K562 (cell line): ENCODE measurements around the gene PIK3R1. TPM values are rescaled to one million over a fixed set of nuclear protein-coding genes. Genes with fewer than 3 reads are reported as not detected.
A peak's percentile ranks its signal among the peaks of the same experiment; 100 is the strongest.

Source experiments
- ATAC-seq: fragments of 200-7000 bp; cut with Tn5 transposase; 3 replicates; pipeline ENCODE4 v1.9.1; 2020; ENCODE audit warnings: moderate library complexity
- BruUV-seq: library from RNA; stranded (reverse); fragments of 400-500 nt; replicated peaks from 2 replicates; lab custom pipeline; 2021; lab: Mats Ljungman, UMichigan
- CTCF ChIA-PET: fragments of 300-600 bp; formaldehyde crosslinking; extraction: SDS; loops from one replicate; lab custom pipeline; 2021; ENCODE audit warnings: low intra/inter-chr PET ratio; lab: Yijun Ruan, JAX
- POLR2A ChIA-PET: fragments of 300-600, 350-650 bp; sonication (Branson Sonifier 250); formaldehyde crosslinking; extraction: SDS; loops from one replicate; lab custom pipeline; 2021; ENCODE audit warnings: antibody characterized with exemption, inconsistent platforms; lab: Yijun Ruan, JAX
- DNase-seq, 4 experiments: peaks; one replicate each; pipeline versions ENCODE4 v3.0.0 to v3.0.0-alpha.2; 2011 to 2018; ENCODE audit warnings: low spot score in 3 of 4, mixed read lengths in 3 of 4; ENCODE audit errors: extremely low read depth in 1 of 4
- FAIRE-seq: peaks from 2 replicates; lab custom pipeline; 2011; peaks lifted over from hg19 to GRCh38; lab: Jason Lieb, UNC
- H2AFZ ChIP-seq: 2 replicates; pipeline ENCODE4 v1.6.0; 2011; ENCODE audit warnings: low read depth, low read length, control low read depth, inconsistent platforms
- H3K27ac ChIP-seq: fragments of 200-600 bp; 3 replicates; pipeline ENCODE4 v1.8.0; 2011; ENCODE audit warnings: low read depth, mild to moderate bottlenecking, control low read depth, inconsistent platforms, low read length, moderate library complexity, mixed read lengths; ENCODE audit errors: extremely low read depth
- H3K27me3 ChIP-seq, 2 experiments: fragments of 300-600 bp in 1 of 2; 2 replicates in 1 of 2; 3 replicates in 1 of 2; pipeline versions ENCODE4 v1.6.0 to v1.8.0; 2011; ENCODE audit warnings: inconsistent platforms in 2 of 2, low read length in 2 of 2, mild to moderate bottlenecking in 1 of 2, mixed read lengths in 1 of 2, moderate library complexity in 1 of 2; ENCODE audit not compliant: control insufficient read depth in 2 of 2, insufficient read depth in 2 of 2
- H3K36me3 ChIP-seq: fragments of 300-600 bp; 3 replicates; pipeline ENCODE4 v1.8.0; 2011; ENCODE audit warnings: mild to moderate bottlenecking, low read length, inconsistent platforms; ENCODE audit not compliant: control insufficient read depth, insufficient read depth
- H3K4me1 ChIP-seq, 2 experiments: fragments of 200-600 bp in 1 of 2; replicated peaks in 1 of 2; 2 replicates in 1 of 2; 3 replicates in 1 of 2; pipeline versions ENCODE4 v1.5.1 to v1.8.0; 2011; ENCODE audit warnings: inconsistent platforms in 2 of 2, low read length in 2 of 2, mild to moderate bottlenecking in 1 of 2, mixed read lengths in 1 of 2, moderate library complexity in 1 of 2; ENCODE audit not compliant: control insufficient read depth in 2 of 2, insufficient read depth in 2 of 2
- H3K4me2 ChIP-seq: 2 replicates; pipeline ENCODE4 v1.6.1; 2011; ENCODE audit warnings: low read length, control low read depth, inconsistent platforms, mixed read lengths; ENCODE audit not compliant: insufficient read depth
- H3K4me3 ChIP-seq: fragments of 200-600 bp; sonication (generic), shearing (Covaris generic); 2 replicates; pipeline ENCODE4 v1.5.1; 2016; ENCODE audit warnings: control low read depth, inconsistent platforms
- H3K79me2 ChIP-seq: fragments of 200-600 bp; 3 replicates; pipeline ENCODE4 v1.8.0; 2011; ENCODE audit warnings: low read length, inconsistent platforms; ENCODE audit not compliant: control insufficient read depth, insufficient read depth
- H3K9ac ChIP-seq, 2 experiments: 2 replicates each; pipeline versions ENCODE4 v1.6.0 to v1.6.1; 2011; ENCODE audit warnings: low read depth in 2 of 2, low read length in 2 of 2, control low read depth in 1 of 2, inconsistent platforms in 1 of 2, mild to moderate bottlenecking in 1 of 2, mixed read lengths in 1 of 2; ENCODE audit not compliant: insufficient read depth in 1 of 2
- H3K9me1 ChIP-seq: one replicate; pipeline ENCODE4 v1.6.0; 2011; ENCODE audit warnings: inconsistent platforms, mild to moderate bottlenecking, low read length, moderate library complexity; ENCODE audit not compliant: control insufficient read depth, insufficient read depth
- H3K9me3 ChIP-seq: replicated peaks from 2 replicates; pipeline ENCODE4 v1.5.1; 2011; ENCODE audit warnings: low read depth, low read length, inconsistent platforms; ENCODE audit not compliant: control insufficient read depth, insufficient read depth
- H4K20me1 ChIP-seq: replicated peaks from 2 replicates; pipeline ENCODE4 v1.6.1; 2011; ENCODE audit warnings: low read length, inconsistent platforms, mixed read lengths; ENCODE audit not compliant: control insufficient read depth, insufficient read depth
- CHD1 ChIP-seq: fragments of 200-600 bp; sonication (generic); IDR thresholded peaks from one replicate; pipeline ENCODE4 v1.6.1; 2012; ENCODE audit warnings: mild to moderate bottlenecking, moderate library complexity, low read length, inconsistent platforms
- COPS2 ChIP-seq: fragments of 450-650 bp; conservative IDR thresholded peaks from 2 replicates; pipeline ENCODE4 v1.6.1; 2016; ENCODE audit warnings: mild to moderate bottlenecking, moderate library complexity
- CREM ChIP-seq: IDR thresholded peaks from 2 replicates; pipeline ENCODE4 v1.6.1; 2014; ENCODE audit warnings: antibody characterized with exemption, low read depth
- DNMT1 ChIP-seq: fragments of 450-650 bp; IDR thresholded peaks from 2 replicates; pipeline ENCODE4 v1.6.1; 2016; ENCODE audit warnings: antibody characterized with exemption, mild to moderate bottlenecking
- GATAD2B ChIP-seq: fragments of 450-650 bp; IDR thresholded peaks from 2 replicates; pipeline ENCODE4 v1.6.1; 2017; ENCODE audit warnings: mild to moderate bottlenecking, borderline replicate concordance
- HMGXB4 ChIP-seq: sonication (generic); formaldehyde crosslinking; IDR thresholded peaks from 2 replicates; pipeline ENCODE4 v1.8.1; 2023; ENCODE audit warnings: mild to moderate bottlenecking, missing genetic modification reagents
- KDM4B ChIP-seq, 2 experiments: fragments of 450-650 bp in 1 of 2; sonication (generic) in 1 of 2; IDR thresholded peaks; 2 replicates each; pipeline ENCODE4 v1.6.1; 2016 to 2017; ENCODE audit warnings: borderline replicate concordance in 2 of 2, antibody characterized with exemption in 1 of 2, low read depth in 1 of 2, mild to moderate bottlenecking in 1 of 2
- MTA1 ChIP-seq: fragments of 450-650 bp; IDR thresholded peaks from 2 replicates; pipeline ENCODE4 v1.6.1; 2017; ENCODE audit warnings: borderline replicate concordance
- NR3C1 ChIP-seq: sonication (generic); formaldehyde crosslinking; IDR thresholded peaks from 2 replicates; pipeline ENCODE4 v1.8.1; 2022; ENCODE audit warnings: missing genetic modification reagents
- PCBP1 ChIP-seq: fragments of 200-400 bp; formaldehyde crosslinking; IDR thresholded peaks from 2 replicates; pipeline ENCODE4 v1.6.1; 2018; ENCODE audit warnings: mild to moderate bottlenecking, low read depth, low read length; ENCODE audit not compliant: poor library complexity, severe bottlenecking
- RBM17 ChIP-seq: fragments of 200-400 bp; formaldehyde crosslinking; IDR thresholded peaks from 2 replicates; pipeline ENCODE4 v1.6.1; 2017; ENCODE audit warnings: low read depth, mild to moderate bottlenecking, low read length, borderline replicate concordance
- SETDB1 ChIP-seq: IDR thresholded peaks from one replicate; pipeline ENCODE4 v1.6.1; 2012; ENCODE audit warnings: low read length, control low read depth, inconsistent platforms
- TCF7L2 ChIP-seq: fragments of 150-350 bp; IDR thresholded peaks from 2 replicates; pipeline ENCODE4 v1.6.1; 2016; ENCODE audit warnings: low read depth, mild to moderate bottlenecking, low read length, moderate library complexity
- ZBTB34 ChIP-seq: fragments of 250-450 bp; sonication (Bioruptor Pico); IDR thresholded peaks from 2 replicates; pipeline ENCODE4 v1.8.0; 2021; ENCODE audit warnings: mild to moderate bottlenecking, moderate library complexity
- ZBTB8A ChIP-seq: fragments of 450-650 bp; IDR thresholded peaks from 2 replicates; pipeline ENCODE4 v1.6.1; 2018; ENCODE audit warnings: mild to moderate bottlenecking, moderate library complexity; ENCODE audit not compliant: partially characterized antibody
- ZNF41 ChIP-seq: fragments of 250-450 bp; sonication (Bioruptor Pico); conservative IDR thresholded peaks from 2 replicates; pipeline ENCODE4 v1.4.0; 2020; ENCODE audit warnings: mild to moderate bottlenecking
- WGBS: fragments of 100-300 bp; shearing (Covaris generic); methylation state at CpG from one replicate; pipeline ENCODE4 v1.1.6; 2016; ENCODE audit warnings: low coverage, mixed read lengths; ENCODE audit not compliant: insufficient coverage; ENCODE audit errors: missing lambda C conversion rate; 5-methylcytosine and 5-hydroxymethylcytosine counted together
- in situ Hi-C: fragments of 300-500 bp; cut with MboI; formaldehyde crosslinking; loops from 4 replicates; pipeline ENCODE4 v1.15.0; 2018; ENCODE audit warnings: inconsistent platforms, mixed read lengths
- intact Hi-C: fragments of 100-400 bp; cut with micrococcal nuclease; formaldehyde crosslinking; loops from 2 replicates; pipeline ENCODE4 v1.14.2; 2022
- polyA plus RNA-seq, 8 experiments: library from polyadenylated mRNA; depleted of rRNA in 4 of 8; stranded (reverse) in 5 of 8; unstranded in 3 of 8; fragments of >200 nt; fragmentation: Nextera tagmentation in 2 of 8; fragmentation: Illumina TruSeq in 1 of 8; extraction: Ambion mirVana in 2 of 8; extraction: Trizol in 1 of 8; gene quantifications; 2 replicates each; pipeline versions ENCODE4 v1.2.1 to v1.2.3, GENCODE V29; 2011 to 2014; ENCODE audit warnings: inconsistent platforms in 1 of 8, missing spikeins in 1 of 8
- total RNA-seq, 7 experiments: library from RNA; depleted of rRNA in 6 of 7; stranded (reverse); fragments of >200 nt in 6 of 7; fragmentation: Illumina TruSeq in 2 of 7; extraction: Trizol in 2 of 7; gene quantifications; 2 replicates each; pipeline versions ENCODE4 v1.2.1 to v1.2.3, GENCODE V29; 2011 to 2021; ENCODE audit warnings: low replicate concordance in 1 of 7

PIK3R1 gene
- total and polyA plus RNA-seq, 9 of the 15 experiments (the other 6 are each of a cell fraction or from before 2014, with no cell fraction given): 1.1 to 9.7 (median 4.8) TPM

- Histone ChIP-seq H3K9me3 (no peaks in the 10 kb centered on the region), H3K79me2 (no peaks in the 10 kb centered on the region)
- in situ Hi-C loops: no loop called here
- TF ChIP-seq COPS2: no peak
- no peak for TF ChIP-seq HMGXB4 (CRISPR knock-in tag)
- no peak for TF ChIP-seq CREM
- no peak for TF ChIP-seq SETDB1
- TF ChIP-seq NR3C1 (CRISPR knock-in tag): no peak
- no peak for TF ChIP-seq ZNF41 (CRISPR knock-in tag)
- no peak for TF ChIP-seq PCBP1
- no peak for TF ChIP-seq TCF7L2
- no peak for TF ChIP-seq GATAD2B
- TF ChIP-seq KDM4B (IDR thresholded peaks at IDR 0.05; ENCODE audit: borderline replicate concordance in 2 of 2, low read depth in 1 of 2): no peak
- no peak for TF ChIP-seq ZBTB34 (CRISPR knock-in tag)
- no peak for TF ChIP-seq RBM17
- TF ChIP-seq CHD1: no peak
- no peak for TF ChIP-seq MTA1
- TF ChIP-seq ZBTB8A: no peak
- no peak for TF ChIP-seq DNMT1
Measured at GRCh38 chr5:68271124-68271523, 55.6 kb downstream of the PIK3R1 start.

More at GRCh38 chr5:68271124-68271523, 55.6 kb downstream of the PIK3R1 start:
- 5% methylated on average over 5 of the region's 5 CpGs for WGBS
- FAIRE-seq (no peak), DNase-seq (no peak), ATAC-seq (peak; percentile 51; the same call in 2 of the 3 replicates)
- no peaks in the 10 kb centered on the region; a peak in 1 of 5 replicates for H3K4me1 ChIP-seq
- no peaks in the 10 kb centered on the region; the same call in 1 of the 2 replicates for H4K20me1 ChIP-seq
- no peaks in the 10 kb centered on the region for H3K36me3 ChIP-seq
- H3K4me3 ChIP-seq: no peak overlapping the region
- H3K4me2 ChIP-seq: no peak overlapping the region
- intact Hi-C loops: loop anchor here (5.0 kb wide), 1 partner anchor 1024 kb away; no protein-coding TSS in a partner anchor
- ChIA-PET POLR2A (interaction anchor here (0.6 to 1.5 kb wide), 2 partner anchors 9 to 162 kb away, joined by 3 read pairs; no protein-coding TSS in a partner anchor), CTCF (no interaction called here)
- H3K27ac ChIP-seq: no peak overlapping the region
- H3K9me1 ChIP-seq: no peaks in the 10 kb centered on the region
- no TSS peak for BruUV-seq
- H3K9ac ChIP-seq: no peak overlapping the region
- no peak overlapping the region for H2AFZ ChIP-seq
- no peaks in the 10 kb centered on the region; a peak in 1 of 5 replicates for H3K27me3 ChIP-seq
